Testis (tissue), 3 donors: Measurements from ENCODE around the gene VCX. TPM values are rescaled to one million over a fixed set of nuclear protein-coding genes. Genes with fewer than 3 reads are reported as not detected.

ENCODE experiments used
- DNase-seq: peaks from one replicate; pipeline ENCODE4 v3.0.0-alpha.2; 2019
- H3K27ac ChIP-seq, 2 donors: fragments of 200-600 bp; sonication (generic); one replicate each; pipeline ENCODE4 v1.5.1; 2019
- H3K27me3 ChIP-seq: fragments of 200-600 bp; sonication (generic); one replicate; pipeline ENCODE4 v1.5.1; 2019
- H3K36me3 ChIP-seq: fragments of 200-600 bp; sonication (generic); one replicate; pipeline ENCODE4 v1.5.1; 2017; ENCODE audit warnings: low read depth; ENCODE audit errors: missing control alignments
- H3K4me1 ChIP-seq: fragments of 200-600 bp; sonication (generic); one replicate; pipeline ENCODE4 v1.5.1; 2019
- H3K4me3 ChIP-seq, 2 donors: fragments of 200-600 bp; sonication (generic); one replicate each; pipeline ENCODE4 v1.5.1; 2017 to 2019
- H3K9me3 ChIP-seq: fragments of 200-600 bp; sonication (generic); one replicate; pipeline ENCODE4 v1.5.1; 2017
- CTCF ChIP-seq, 3 experiments: fragments of 450-650 bp in 2 of 3; fragments of 200-600 bp in 1 of 3; sonication (generic) in 1 of 3; IDR thresholded peaks; one replicate each; pipeline ENCODE4 v1.5.1; 2016 to 2019; ENCODE audit warnings: antibody characterized with exemption in 3 of 3, mild to moderate bottlenecking in 2 of 3, moderate library complexity in 1 of 3
- POLR2A ChIP-seq: fragments of 450-650 bp; IDR thresholded peaks from one replicate; pipeline ENCODE4 v1.6.1; 2017; ENCODE audit warnings: antibody characterized with exemption, mild to moderate bottlenecking, moderate library complexity
- WGBS, 2 donors: methylation state at CpG; one replicate each; pipeline ENCODE4 v1.1.5; 2018; 5-methylcytosine and 5-hydroxymethylcytosine counted together
- intact Hi-C: fragments of 100-400 bp; cut with DNase I; formaldehyde crosslinking; loops from one replicate; pipeline ENCODE4 v1.15.1; 2023; ENCODE audit warnings: low total_unique reads
- polyA plus RNA-seq: library from polyadenylated mRNA; stranded (reverse); fragments of 350-450 nt; fragmentation: Illumina TruSeq; extraction: RNeasy Lipid Tissue Mini Kit (QIAGEN cat#74804); gene quantifications from one replicate; pipeline ENCODE4 v1.2.3, GENCODE V29; 2014; ENCODE audit warnings: low read depth, low replicate concordance; ENCODE audit not compliant: insufficient read depth
- total RNA-seq, 2 donors: library from RNA; depleted of rRNA; stranded (reverse); fragments of >200 nt; gene quantifications; one replicate each; pipeline ENCODE4 v1.2.3, GENCODE V29; 2016

VCX gene
- total and polyA plus RNA-seq, 3 donors from 2014 or later: 28.4 to 121 (median 71.2) TPM

GRCh38 chrX:7841084-7841805, 1.7 kb upstream of the VCX start:
- 88 to 91% methylated on average over 3 of the region's 3 CpGs for WGBS, 2 donors
- Histone ChIP-seq H3K9me3 (no peaks in the 10 kb centered on the region), H3K4me1 (no peaks in the 10 kb centered on the region), H3K27me3 (no peaks in the 10 kb centered on the region), H3K4me3 (no peak overlapping the region), H3K36me3 (no peaks in the 10 kb centered on the region), H3K27ac (no peak overlapping the region)
- intact Hi-C loops: no loop called here
- no peak for DNase-seq
- TF ChIP-seq CTCF (IDR thresholded peaks at IDR 0.05) (no peak), POLR2A (no peak)

GRCh38 chrX:7852166-7852565, 9.2 kb downstream of the VCX start:
- Histone ChIP-seq H3K4me1 (no peaks in the 10 kb centered on the region), H3K36me3 (no peaks in the 10 kb centered on the region), H3K27me3 (no peaks in the 10 kb centered on the region), H3K9me3 (no peaks in the 10 kb centered on the region), H3K4me3 (no peak overlapping the region), H3K27ac (no peak overlapping the region)
- intact Hi-C loops: no loop called here
- 27 to 33% methylated on average over 1 of the region's 1 CpG for WGBS, 2 donors
- DNase-seq: no peak
- TF ChIP-seq POLR2A (no peak), CTCF (IDR thresholded peaks at IDR 0.05) (no peak)

GRCh38 chrX:7872042-7872441, 29.1 kb downstream of the VCX start:
- no peaks in the 10 kb centered on the region for H3K4me1 ChIP-seq
- DNase-seq: no peak
- H3K4me3 ChIP-seq: no peak overlapping the region
- H3K9me3 ChIP-seq: no peaks in the 10 kb centered on the region
- H3K36me3 ChIP-seq: no peaks in the 10 kb centered on the region
- no peak for TF ChIP-seq POLR2A
- TF ChIP-seq CTCF (IDR thresholded peaks at IDR 0.05): no peak
- H3K27ac ChIP-seq: no peak overlapping the region
- H3K27me3 ChIP-seq: no peaks in the 10 kb centered on the region
- intact Hi-C loops: no loop called here
- WGBS, 2 donors: 74 to 81% methylated on average over 4 of the region's 4 CpGs

GRCh38 chrX:7876957-7877356, 34.0 kb downstream of the VCX start:
- WGBS, 2 donors: 96 to 100% methylated on average over 2 of the region's 2 CpGs
- TF ChIP-seq CTCF (IDR thresholded peaks at IDR 0.05) (no peak), POLR2A (no peak)
- intact Hi-C loops: no loop called here
- DNase-seq: no peak
- Histone ChIP-seq H3K36me3 (no peaks in the 10 kb centered on the region), H3K4me3 (no peak overlapping the region), H3K4me1 (no peaks in the 10 kb centered on the region), H3K27me3 (no peaks in the 10 kb centered on the region), H3K27ac (no peak overlapping the region), H3K9me3 (no peaks in the 10 kb centered on the region)

- Histone ChIP-seq H3K27me3 (no peaks in the 10 kb centered on the region), H3K4me1 (no peaks in the 10 kb centered on the region), H3K4me3 (no peak overlapping the region), H3K27ac (no peak overlapping the region), H3K36me3 (no peaks in the 10 kb centered on the region), H3K9me3 (no peaks in the 10 kb centered on the region)
- WGBS, 2 donors: 55 to 73% methylated on average over 2 of the region's 2 CpGs
- no peak for DNase-seq
- TF ChIP-seq POLR2A (no peak), CTCF (IDR thresholded peaks at IDR 0.05) (no peak)
- intact Hi-C loops: no loop called here
Observed at GRCh38 chrX:7889135-7889534, 46.2 kb downstream of the VCX start.
